Measurements from ENCODE around the gene LRRK1. TPM values are rescaled to one million over a fixed set of nuclear protein-coding genes. Genes with fewer than 3 reads are reported as not detected.
A peak's percentile ranks its signal among the peaks of the same experiment; 100 is the strongest.

LRRK1 gene
- total RNA-seq, 6 experiments from 2014 or later, result 0.93 to 3.6 (median 2.5) TPM

DNA sequence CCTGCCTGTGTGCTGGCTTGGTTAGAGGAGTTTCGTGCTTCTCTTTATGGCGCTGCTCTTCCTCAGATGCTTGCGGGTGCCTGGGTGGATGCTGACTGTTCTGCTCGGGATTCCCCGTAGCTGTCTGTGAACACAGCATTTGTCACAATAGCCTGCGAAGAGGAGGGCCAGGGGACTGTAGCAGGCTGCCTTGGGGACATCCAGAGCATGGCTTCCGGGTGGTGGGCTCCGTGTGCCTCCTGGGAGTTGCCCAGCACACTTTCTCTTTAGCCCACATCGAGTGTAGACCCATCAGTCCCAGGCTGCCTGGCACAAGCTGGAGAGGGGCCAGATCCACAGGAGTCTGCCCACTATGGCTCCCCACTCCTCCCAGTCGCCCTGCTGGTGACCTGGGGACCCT, 22.4 kb downstream of the LRRK1 start:
- Histone ChIP-seq H3K27ac (no peak overlapping the region), H3K4me3 (no peak overlapping the region), H3K9me3 (no peaks in the 10 kb centered on the region), H3K4me1 (no peaks in the 10 kb centered on the region), H3K36me3 (no peaks in the 10 kb centered on the region), H3K27me3 (no peaks in the 10 kb centered on the region)
- intact Hi-C loops (cut with DNase I), result no loop called here
- TF ChIP-seq POLR2A (IDR thresholded peaks at IDR 0.05), result no peak
- no peak for TF ChIP-seq CTCF (IDR thresholded peaks at IDR 0.05)
- DNase-seq (no peak), ATAC-seq (peak in 3 of 4 donors; percentile 9 to 30 (median 22))
- WGBS (ENCODE audit: insufficient coverage, low coverage, low lambda C conversion rate, missing lambda C conversion rate), result no CpG with 5 or more reads among the region's 10 CpGs

- 88% methylated on average over 5 of the region's 10 CpGs for WGBS (ENCODE audit: insufficient coverage, low coverage, low lambda C conversion rate, missing lambda C conversion rate)
- no peak for ATAC-seq
- H3K27me3 ChIP-seq, result no peaks in the 10 kb centered on the region
- no peak overlapping the region for H3K4me3 ChIP-seq
- TF ChIP-seq POLR2A (IDR thresholded peaks at IDR 0.05), result no peak
- no peaks in the 10 kb centered on the region for H3K9me3 ChIP-seq
- intact Hi-C loops (cut with DNase I), result no loop called here
- no peak for DNase-seq
- H3K36me3 ChIP-seq, result no peaks in the 10 kb centered on the region
- H3K27ac ChIP-seq, result no peak overlapping the region
- H3K4me1 ChIP-seq, result no peaks in the 10 kb centered on the region
These were observed 23.7 kb downstream of the LRRK1 start for GRCh38 chr15:100942656-100943425.

GRCh38 chr15:100944244-100944895, 25.2 kb downstream of the LRRK1 start:
- TF ChIP-seq CTCF (IDR thresholded peaks at IDR 0.05), result no peak
- TF ChIP-seq POLR2A (IDR thresholded peaks at IDR 0.05), result no peak
- no peaks in the 10 kb centered on the region for H3K36me3 ChIP-seq
- no peaks in the 10 kb centered on the region for H3K9me3 ChIP-seq
- no peak for DNase-seq
- H3K4me3 ChIP-seq, result no peak overlapping the region
- H3K27ac ChIP-seq, result no peak overlapping the region
- H3K27me3 ChIP-seq, result no peaks in the 10 kb centered on the region
- ATAC-seq, result no peak
- 51% methylated on average over 5 of the region's 7 CpGs for WGBS (ENCODE audit: insufficient coverage, low coverage, low lambda C conversion rate, missing lambda C conversion rate)
- intact Hi-C loops (cut with DNase I), result no loop called here
- H3K4me1 ChIP-seq, result no peaks in the 10 kb centered on the region

GRCh38 chr15:100944986-100945385, 25.8 kb downstream of the LRRK1 start:
- Histone ChIP-seq H3K4me1 (no peaks in the 10 kb centered on the region), H3K36me3 (no peaks in the 10 kb centered on the region), H3K27ac (no peak overlapping the region), H3K9me3 (no peaks in the 10 kb centered on the region), H3K27me3 (no peaks in the 10 kb centered on the region), H3K4me3 (no peak overlapping the region)
- 54% methylated on average over 6 of the region's 6 CpGs for WGBS (ENCODE audit: insufficient coverage, low coverage, low lambda C conversion rate, missing lambda C conversion rate)
- ATAC-seq, result no peak
- TF ChIP-seq CTCF (IDR thresholded peaks at IDR 0.05) (no peak), POLR2A (IDR thresholded peaks at IDR 0.05) (no peak)
- DNase-seq, result no peak
- intact Hi-C loops (cut with DNase I), result no loop called here

GRCh38 chr15:100947760-100948429, 28.7 kb downstream of the LRRK1 start:
- TF ChIP-seq CTCF (IDR thresholded peaks at IDR 0.05), result no peak
- TF ChIP-seq POLR2A (IDR thresholded peaks at IDR 0.05), result no peak
- no peak overlapping the region for H3K27ac ChIP-seq
- peak in 1 of 4 donors; percentile 23 for ATAC-seq
- intact Hi-C loops (cut with DNase I), result no loop called here
- H3K4me3 ChIP-seq, result no peak overlapping the region
- no peaks in the 10 kb centered on the region for H3K9me3 ChIP-seq
- no peak for DNase-seq
- no peaks in the 10 kb centered on the region for H3K27me3 ChIP-seq
- WGBS (ENCODE audit: insufficient coverage, low coverage, low lambda C conversion rate, missing lambda C conversion rate), result 38% methylated on average over 7 of the region's 10 CpGs
- H3K4me1 ChIP-seq, result no peaks in the 10 kb centered on the region
- H3K36me3 ChIP-seq, result no peaks in the 10 kb centered on the region
